GM08714 (cell line): ENCODE results near the gene C6orf120.

Source experiments
- H3K4me3 ChIP-seq: fragments of 200-500 bp; sonication (Bioruptor generic); 2 replicates; pipeline ENCODE4 v1.5.1; 2014; ENCODE audit warnings: mild to moderate bottlenecking, low read length, inconsistent platforms
- ZNF274 ChIP-seq: IDR thresholded peaks from 2 replicates; pipeline ENCODE4 v1.6.1; 2012; ENCODE audit warnings: mild to moderate bottlenecking, low read depth, low read length

C6orf120 gene

DNA sequence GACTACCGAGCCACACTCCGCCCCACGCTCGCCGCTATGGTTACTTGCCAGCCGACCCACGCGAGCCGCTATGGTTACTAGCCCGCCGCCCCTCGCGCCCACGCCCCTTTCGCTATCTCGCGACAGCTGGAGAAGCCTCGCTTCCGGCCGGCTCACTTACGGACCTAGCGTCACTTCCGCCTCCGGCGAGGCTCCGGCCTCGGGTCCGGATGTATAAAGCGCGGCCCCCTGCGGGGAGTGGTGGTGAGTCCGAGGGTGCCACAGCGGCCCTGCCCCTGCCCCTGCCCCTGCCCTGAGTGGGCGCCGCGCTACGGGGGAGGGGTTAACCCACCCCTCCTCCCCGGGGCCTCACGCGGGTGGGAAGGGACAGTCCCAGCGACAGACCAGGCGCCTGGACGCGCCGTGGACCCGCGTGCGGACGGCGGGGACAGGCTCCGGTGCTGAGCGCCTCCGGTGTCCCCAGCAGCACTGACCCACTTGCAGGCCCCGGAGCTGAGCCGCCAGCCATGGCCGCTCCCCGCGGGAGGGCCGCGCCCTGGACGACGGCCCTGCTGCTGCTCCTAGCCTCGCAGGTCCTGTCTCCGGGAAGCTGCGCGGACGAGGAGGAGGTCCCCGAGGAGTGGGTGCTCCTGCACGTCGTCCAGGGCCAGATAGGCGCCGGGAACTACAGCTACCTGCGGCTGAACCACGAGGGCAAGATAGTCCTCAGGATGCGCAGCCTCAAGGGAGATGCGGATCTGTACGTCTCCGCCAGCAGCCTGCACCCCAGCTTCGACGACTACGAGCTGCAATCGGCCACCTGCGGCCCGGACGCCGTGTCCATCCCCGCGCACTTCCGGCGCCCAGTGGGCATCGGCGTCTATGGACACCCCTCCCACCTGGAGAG lies at the start of gene C6orf120, which contains the start of gene WDR27:
Gene C6orf120 (plus strand): TSS at position 173 of the 886 bp plus-strand sequence. CDS start 334 bp downstream, at position 507.
Gene WDR27 (minus strand): TSS at position 76 of the 886 bp plus-strand sequence. CDS start 13,024 bp downstream, outside the sequence.
- H3K4me3 ChIP-seq = peak within 1 kb of the TSS; percentile 95
- no peak for TF ChIP-seq ZNF274

DNA sequence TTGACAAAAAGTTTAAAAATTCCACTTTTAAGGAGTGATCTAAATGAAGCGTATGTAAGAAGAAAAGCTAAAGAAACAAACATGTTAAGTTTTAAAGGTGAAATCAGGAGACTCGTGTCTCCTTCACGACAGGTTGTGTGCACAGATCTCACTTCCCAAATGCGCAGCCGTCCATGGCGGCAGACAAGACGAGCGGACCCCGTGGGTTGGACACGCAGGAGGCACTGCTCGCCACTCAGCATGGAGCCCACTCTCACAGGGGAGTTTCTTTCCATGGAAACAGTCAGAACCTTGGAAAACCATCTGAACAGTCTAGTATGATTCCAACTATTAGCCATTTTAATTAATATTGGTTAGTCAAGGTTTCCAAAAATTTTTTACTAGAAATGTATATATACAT lies 49.0 kb upstream of the C6orf120 start:
- no peak overlapping the region for H3K4me3 ChIP-seq
- no peak for TF ChIP-seq ZNF274

DNA sequence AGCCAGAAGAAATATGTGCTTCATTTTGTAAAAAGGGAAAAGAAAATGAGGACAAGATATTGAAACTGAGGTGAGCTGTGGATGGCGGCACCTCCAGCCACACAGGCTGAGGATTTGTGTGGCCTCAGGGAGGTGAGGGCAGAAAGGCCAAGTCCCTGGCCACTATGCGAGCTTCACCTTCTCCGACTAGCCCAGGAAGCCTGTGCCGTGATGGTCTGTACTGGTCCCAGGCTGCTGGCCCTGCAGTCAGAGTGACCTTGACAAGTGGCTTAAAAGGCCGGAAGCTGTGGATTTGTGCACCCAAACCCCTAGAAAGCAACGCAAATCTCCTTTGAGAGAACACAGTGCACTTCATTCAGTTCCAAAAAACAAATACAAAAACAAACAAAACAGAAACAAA lies 48.2 kb upstream of the C6orf120 start:
- no peak overlapping the region for H3K4me3 ChIP-seq
- no peak for TF ChIP-seq ZNF274

DNA sequence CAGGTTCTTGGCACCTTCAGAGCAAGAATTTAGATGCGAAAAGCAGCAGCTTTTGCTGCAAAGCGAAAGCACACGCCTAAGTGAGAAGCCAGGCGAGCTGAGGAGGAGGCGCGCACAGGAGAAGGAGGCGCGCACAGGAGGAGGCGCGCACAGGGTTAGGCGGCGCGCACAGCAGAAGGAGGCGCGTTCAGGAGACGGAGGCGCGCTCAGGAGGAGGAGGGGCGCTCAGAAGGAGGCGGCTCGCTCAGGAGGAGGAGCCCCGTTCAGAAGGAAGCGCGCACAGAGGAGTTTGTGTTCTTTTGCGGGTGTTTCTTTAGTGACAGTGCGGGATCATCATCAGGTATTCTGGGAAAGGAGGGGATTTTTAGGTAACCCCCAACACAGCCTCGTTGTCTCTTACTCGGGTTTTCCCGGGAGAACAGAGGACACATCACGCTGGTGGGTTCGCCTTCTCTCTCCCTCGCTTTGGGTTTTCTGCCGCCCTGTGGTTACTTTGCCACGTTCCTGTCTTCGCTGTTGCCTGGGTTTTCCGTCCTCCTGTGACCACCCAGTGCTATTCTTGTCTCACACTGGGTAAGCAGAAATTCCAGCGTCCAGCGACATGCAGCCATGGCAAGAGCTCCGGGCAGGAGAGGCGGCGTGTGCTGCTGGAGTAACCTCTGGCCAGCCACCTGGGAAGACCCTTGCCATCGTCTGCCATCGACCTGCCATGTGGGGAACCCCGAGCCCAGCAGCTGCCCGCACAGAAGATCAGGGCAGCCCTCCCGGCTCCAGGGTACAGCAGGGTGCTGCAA lies 47.1 kb upstream of the C6orf120 start:
- no peak for TF ChIP-seq ZNF274
- peak overlapping the region; percentile 40; the same call in 1 of the 2 replicates for H3K4me3 ChIP-seq

GRCh38 chr6:169656546-169657283 lies 45.2 kb upstream of the C6orf120 start:
- TF ChIP-seq ZNF274 = no peak
- H3K4me3 ChIP-seq = no peak overlapping the region

GRCh38 chr6:169657284-169657610 lies 44.7 kb upstream of the C6orf120 start:
- no peak for TF ChIP-seq ZNF274
- no peak overlapping the region for H3K4me3 ChIP-seq

- no peak overlapping the region for H3K4me3 ChIP-seq
- TF ChIP-seq ZNF274 = no peak
These were observed 41.9 kb upstream of the C6orf120 start for GRCh38 chr6:169659820-169660610.

GRCh38 chr6:169660751-169661390 lies 41.1 kb upstream of the C6orf120 start:
- no peak overlapping the region for H3K4me3 ChIP-seq
- TF ChIP-seq ZNF274 = no peak

DNA sequence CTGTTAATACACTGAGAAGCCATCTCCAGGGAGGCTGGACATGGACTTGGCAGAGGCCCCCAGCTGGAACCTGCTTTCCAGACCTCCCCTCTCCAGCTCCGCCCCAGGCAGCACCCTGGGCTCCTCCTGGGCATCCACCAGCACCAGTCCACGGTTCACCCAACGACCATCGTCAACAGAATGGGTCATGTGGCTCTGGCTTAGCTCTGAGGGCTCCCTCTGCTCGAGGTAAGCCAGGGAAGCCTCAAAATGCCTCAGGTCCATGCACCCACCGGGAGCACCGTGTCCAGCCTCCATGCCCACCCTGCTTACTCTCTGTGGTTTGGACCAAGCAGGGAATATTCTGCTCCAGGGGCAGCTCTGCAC lies 40.6 kb upstream of the C6orf120 start:
- TF ChIP-seq ZNF274 = no peak
- H3K4me3 ChIP-seq = no peak overlapping the region

DNA sequence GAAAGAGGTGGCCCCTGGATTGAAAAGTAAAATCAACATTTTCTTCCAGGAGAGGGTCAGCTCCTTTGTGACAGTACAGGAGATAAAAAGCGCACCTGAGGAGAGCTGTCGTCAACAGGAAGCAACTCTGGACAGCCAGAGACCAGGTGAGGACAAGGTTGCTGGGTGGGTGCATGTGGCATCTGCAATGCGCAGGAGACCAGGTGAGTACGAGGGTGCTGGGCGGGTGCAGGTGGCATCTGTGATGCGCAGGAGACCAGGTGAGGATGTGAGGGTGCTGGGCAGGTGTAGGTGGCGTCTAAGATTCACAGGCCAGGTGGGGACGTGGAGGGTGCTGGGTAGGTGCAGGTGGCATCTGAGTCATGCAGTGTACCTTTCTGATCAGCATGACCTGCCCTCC lies 38.5 kb upstream of the C6orf120 start:
- TF ChIP-seq ZNF274 = no peak
- no peak overlapping the region for H3K4me3 ChIP-seq

DNA sequence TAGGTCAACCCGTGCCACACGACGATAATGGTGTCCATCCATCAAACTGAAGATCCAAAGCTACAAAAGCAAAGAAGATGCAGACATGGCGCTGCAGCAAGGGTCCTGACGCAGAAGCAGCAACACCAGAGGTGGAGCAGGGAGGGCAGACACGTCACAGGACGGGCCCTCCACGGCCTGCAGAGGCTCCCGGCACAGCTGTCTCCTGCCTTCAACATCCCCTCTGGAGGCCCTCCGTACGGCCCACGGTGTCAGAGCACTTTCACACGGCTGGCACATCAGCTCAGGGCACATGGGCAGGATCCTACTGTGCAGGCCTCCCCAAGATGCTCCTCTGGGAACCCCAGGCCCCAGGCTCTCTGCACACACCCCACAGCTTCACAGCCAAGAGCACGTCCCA lies 37.7 kb upstream of the C6orf120 start:
- H3K4me3 ChIP-seq = no peak overlapping the region
- TF ChIP-seq ZNF274 = no peak

DNA sequence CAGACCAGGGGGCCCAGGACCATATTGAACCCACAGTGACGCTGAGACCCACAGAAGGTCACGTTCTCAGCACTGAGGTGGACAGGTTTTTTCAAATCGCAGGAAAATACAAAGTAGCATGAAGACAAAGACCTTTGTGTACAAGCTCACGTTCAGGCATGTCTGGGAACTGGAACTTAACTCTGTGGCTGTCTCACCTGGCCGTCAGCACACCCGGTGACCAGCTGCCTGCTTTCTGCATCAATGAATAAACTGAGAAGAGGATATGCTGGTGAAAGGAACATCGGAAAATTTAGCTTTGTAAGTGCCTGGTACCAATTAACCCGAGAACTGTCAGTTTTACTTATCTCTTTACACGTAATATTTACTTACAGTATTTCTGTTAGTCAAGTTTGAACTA lies 36.6 kb upstream of the C6orf120 start:
- H3K4me3 ChIP-seq = no peak overlapping the region
- no peak for TF ChIP-seq ZNF274

DNA sequence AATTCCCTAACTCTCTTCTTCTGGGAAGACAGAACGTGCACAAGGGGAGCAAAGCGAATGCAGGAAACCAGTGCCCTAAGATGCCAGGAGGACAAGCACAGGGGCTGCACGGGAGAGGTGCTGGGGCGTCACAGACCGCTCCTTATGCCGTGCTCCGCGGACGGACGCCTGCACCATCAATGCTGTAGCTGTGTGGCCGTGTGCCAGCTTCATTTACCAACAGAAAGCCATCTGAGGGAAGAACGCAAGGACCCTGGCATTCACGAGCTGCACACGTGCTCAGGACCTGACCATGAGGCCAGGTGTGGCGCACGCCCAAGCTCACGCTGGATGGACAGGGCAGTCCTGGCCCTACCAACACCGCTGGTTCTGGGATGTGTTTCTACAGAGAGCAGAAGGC lies 35.5 kb upstream of the C6orf120 start:
- no peak for TF ChIP-seq ZNF274
- H3K4me3 ChIP-seq = no peak overlapping the region

DNA sequence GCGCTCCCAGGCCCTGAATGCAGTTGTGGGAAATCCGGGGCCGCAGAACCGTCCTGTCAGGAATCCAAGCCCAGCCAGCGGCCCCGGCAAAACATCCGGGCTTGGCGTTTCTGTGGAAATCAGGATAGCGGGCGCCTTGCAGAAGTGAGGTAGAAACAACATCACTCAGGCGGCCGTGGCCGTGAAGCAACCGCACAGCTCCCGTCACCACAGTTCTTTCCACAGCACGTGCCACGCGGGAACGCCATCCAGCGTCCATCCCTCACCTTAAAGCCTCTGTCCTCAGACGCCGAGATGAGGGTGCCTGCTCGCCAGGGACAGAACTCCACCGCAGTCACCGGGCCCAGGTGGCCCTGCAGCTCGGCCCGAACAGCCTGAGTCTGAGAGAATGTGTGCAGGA lies 34.2 kb upstream of the C6orf120 start:
- no peak for TF ChIP-seq ZNF274
- H3K4me3 ChIP-seq = no peak overlapping the region
